WTC11 (cell line): ENCODE measurements around the gene SMURF1. TPM values are rescaled to one million over a fixed set of nuclear protein-coding genes. Genes with fewer than 3 reads are reported as not detected.

Source experiments
- ATAC-seq: fragments of 200-7000 bp; cut with Tn5 transposase; 2 replicates; pipeline ENCODE4 v1.10.0; 2021; ENCODE audit warnings: mild to moderate bottlenecking, moderate library complexity
- CTCF ChIA-PET: fragments of 300-600 bp; sonication (Branson Sonifier 250); formaldehyde crosslinking; loops from one replicate; lab custom pipeline; 2021; ENCODE audit warnings: antibody characterized with exemption; lab: Charles Lee
- POLR2A ChIA-PET: fragments of 350-600 bp; sonication (Branson Sonifier 250); formaldehyde crosslinking; loops from one replicate; lab custom pipeline; 2021; ENCODE audit warnings: antibody characterized with exemption; lab: Charles Lee
- DNase-seq: peaks from one replicate; pipeline ENCODE4 v3.0.0; 2021; ENCODE audit warnings: low spot score
- H3K27ac Mint-ChIP-seq: 2 replicates; pipeline ENCODE4 v1.8.0; 2021; ENCODE audit warnings: mixed read lengths
- H3K27me3 Mint-ChIP-seq: 2 replicates; pipeline ENCODE4 v1.8.0; 2021; ENCODE audit warnings: low read depth, mild to moderate bottlenecking, moderate library complexity, mixed read lengths
- H3K36me3 Mint-ChIP-seq: 2 replicates; pipeline ENCODE4 v1.8.0; 2021; ENCODE audit warnings: mixed read lengths
- H3K4me1 Mint-ChIP-seq: 2 replicates; pipeline ENCODE4 v1.8.0; 2022; ENCODE audit warnings: mixed read lengths
- H3K4me3 Mint-ChIP-seq: 2 replicates; pipeline ENCODE4 v1.8.0; 2021; ENCODE audit warnings: mild to moderate bottlenecking, moderate library complexity, mixed read lengths
- H3K9me3 Mint-ChIP-seq: 2 replicates; pipeline ENCODE4 v1.8.0; 2021; ENCODE audit warnings: mixed read lengths
- CDX4 ChIP-seq: fragments of 250-450 bp; sonication (Bioruptor Pico); IDR thresholded peaks from 2 replicates; pipeline ENCODE4 v1.9.0; 2021; ENCODE audit warnings: moderate library complexity, mild to moderate bottlenecking, inconsistent platforms, borderline replicate concordance
- FOXJ3 ChIP-seq: sonication (generic); formaldehyde crosslinking; IDR thresholded peaks from 2 replicates; pipeline ENCODE4 v1.9.0; 2021; ENCODE audit warnings: missing genetic modification reagents, mild to moderate bottlenecking, borderline replicate concordance
- HMGA2 ChIP-seq: fragments of 250-450 bp; sonication (Bioruptor Pico); IDR thresholded peaks from 2 replicates; pipeline ENCODE4 v1.4.0; 2021; ENCODE audit warnings: mild to moderate bottlenecking, moderate library complexity
- IRF2 ChIP-seq: sonication (generic); formaldehyde crosslinking; IDR thresholded peaks from 2 replicates; pipeline ENCODE4 v1.8.0; 2022; ENCODE audit warnings: low read depth, missing genetic modification reagents, borderline replicate concordance
- MXD4 ChIP-seq: fragments of 250-450 bp; sonication (Bioruptor Pico); IDR thresholded peaks from 2 replicates; pipeline ENCODE4 v1.8.0; 2021; ENCODE audit warnings: mild to moderate bottlenecking, moderate library complexity, borderline replicate concordance
- MYBL2 ChIP-seq: sonication (generic); formaldehyde crosslinking; IDR thresholded peaks from 2 replicates; pipeline ENCODE4 v1.8.1; 2023; ENCODE audit warnings: mild to moderate bottlenecking, moderate library complexity, missing genetic modification reagents
- PRDM15 ChIP-seq: sonication (generic); formaldehyde crosslinking; IDR thresholded peaks from 2 replicates; pipeline ENCODE4 v1.8.0; 2022; ENCODE audit warnings: missing genetic modification reagents
- SMAD3 ChIP-seq: sonication (generic); formaldehyde crosslinking; IDR thresholded peaks from 2 replicates; pipeline ENCODE4 v1.8.0; 2022; ENCODE audit warnings: missing genetic modification reagents, mild to moderate bottlenecking, borderline replicate concordance
- SMAD4 ChIP-seq: sonication (generic); formaldehyde crosslinking; IDR thresholded peaks from 2 replicates; pipeline ENCODE4 v1.8.0; 2022; ENCODE audit warnings: mild to moderate bottlenecking, missing genetic modification reagents
- TCF7 ChIP-seq: sonication (generic); formaldehyde crosslinking; IDR thresholded peaks from 2 replicates; pipeline ENCODE4 v1.8.0; 2022; ENCODE audit warnings: mild to moderate bottlenecking, low read depth, missing genetic modification reagents, moderate library complexity
- TEAD1 ChIP-seq: sonication (generic); formaldehyde crosslinking; IDR thresholded peaks from 2 replicates; pipeline ENCODE4 v1.8.0; 2022; ENCODE audit warnings: mild to moderate bottlenecking, missing genetic modification reagents
- ZBTB21 ChIP-seq: sonication (generic); formaldehyde crosslinking; IDR thresholded peaks from 2 replicates; pipeline ENCODE4 v1.8.1; 2023; ENCODE audit warnings: mild to moderate bottlenecking, missing genetic modification reagents, borderline replicate concordance
- ZNF281 ChIP-seq: sonication (generic); formaldehyde crosslinking; IDR thresholded peaks from 2 replicates; pipeline ENCODE4 v1.8.0; 2023; ENCODE audit warnings: mild to moderate bottlenecking, missing genetic modification reagents
- ZNF396 ChIP-seq: fragments of 250-450 bp; sonication (Bioruptor Pico); IDR thresholded peaks from 2 replicates; pipeline ENCODE4 v1.8.0; 2021; ENCODE audit warnings: mild to moderate bottlenecking, moderate library complexity, borderline replicate concordance
- ZNF425 ChIP-seq: fragments of 250-450 bp; sonication (Bioruptor Pico); conservative IDR thresholded peaks from 2 replicates; pipeline ENCODE4 v1.9.0; 2021; ENCODE audit warnings: mild to moderate bottlenecking
- ZNF512 ChIP-seq: sonication (generic); formaldehyde crosslinking; IDR thresholded peaks from 2 replicates; pipeline ENCODE4 v1.8.1; 2022; ENCODE audit warnings: missing genetic modification reagents, borderline replicate concordance
- ZSCAN18 ChIP-seq: fragments of 250-450 bp; sonication (Bioruptor Pico); IDR thresholded peaks from 2 replicates; pipeline ENCODE4 v2.1.2; 2022; ENCODE audit warnings: mild to moderate bottlenecking, moderate library complexity
- total RNA-seq: library from RNA; stranded (reverse); gene quantifications from 3 replicates; pipeline ENCODE4 v1.2.3, GENCODE V29; 2021

SMURF1 gene
- total RNA-seq, 1 experiment from 2014 or later, result 23.2 TPM

GRCh38 chr7:99054781-99055180, 89.1 kb downstream of the SMURF1 start (continued):
- TF ChIP-seq IRF2 (CRISPR knock-in tag), result no peak
- no peak for TF ChIP-seq CDX4 (CRISPR knock-in tag)
- no peak for TF ChIP-seq ZNF396
- no peak for TF ChIP-seq ZNF425 (CRISPR knock-in tag)
- TF ChIP-seq, all 79 proteins: peak for 0

GRCh38 chr7:99050971-99051370, 92.9 kb downstream of the SMURF1 start:
- Mint-ChIP-seq H3K36me3 (peaks cover 69% of the 10 kb centered on the region), H3K9me3 (no peaks in the 10 kb centered on the region), H3K4me1 (no peaks in the 10 kb centered on the region)
- no peak for DNase-seq
- CTCF ChIA-PET, result no interaction called here
- TF ChIP-seq ZNF281 (no peak), PRDM15 (no peak), FOXJ3 (CRISPR knock-in tag) (no peak), HMGA2 (CRISPR knock-in tag) (no peak)
- TF ChIP-seq, all 79 proteins: peak for 0
- Mint-ChIP-seq H3K4me3 (no peak overlapping the region), H3K27me3 (no peaks in the 10 kb centered on the region), H3K27ac (no peak overlapping the region)
- ATAC-seq, result no peak
- POLR2A ChIA-PET, result no interaction called here

GRCh38 chr7:99047526-99048077, 96.3 kb downstream of the SMURF1 start:
- no peak overlapping the region for H3K4me3 Mint-ChIP-seq
- H3K27me3 Mint-ChIP-seq, result no peaks in the 10 kb centered on the region
- no peaks in the 10 kb centered on the region for H3K9me3 Mint-ChIP-seq
- no peaks in the 10 kb centered on the region for H3K4me1 Mint-ChIP-seq
- DNase-seq, result no peak
- peak overlapping the region; percentile 33; the same call in 1 of the 2 replicates for H3K27ac Mint-ChIP-seq
- ChIA-PET POLR2A (no interaction called here), CTCF (interaction anchor here (1.9 kb wide), 1 partner anchor 11 kb away, joined by 7 read pairs; no protein-coding TSS in a partner anchor)
- ATAC-seq, result no peak
- H3K36me3 Mint-ChIP-seq, result peaks cover 77% of the 10 kb centered on the region
- TF ChIP-seq ZSCAN18 (CRISPR knock-in tag) (no peak), TCF7 (CRISPR knock-in tag) (no peak), ZNF425 (CRISPR knock-in tag) (no peak), SMAD3 (CRISPR knock-in tag) (no peak), MYBL2 (no peak), ZBTB21 (CRISPR knock-in tag) (no peak), ZNF512 (CRISPR knock-in tag) (no peak), MXD4 (CRISPR knock-in tag) (no peak), TEAD1 (no peak), SMAD4 (no peak)
